GM18517 (cell line): Measurements from ENCODE around the gene PTER.

Experiments used
- ATAC-seq: cut with Tn5 transposase; IDR thresholded peaks from one replicate; pipeline ENCODE4 v1.9.1; 2021; ENCODE audit warnings: mild to moderate bottlenecking, moderate library complexity; ENCODE audit not compliant: unreplicated experiment

PTER gene

GRCh38 chr10:16470747-16471146, 33.9 kb downstream of the PTER start:
- no peak for ATAC-seq

GRCh38 chr10:16472828-16473227, 36.0 kb downstream of the PTER start:
- no peak for ATAC-seq

- no peak for ATAC-seq
Observed at GRCh38 chr10:16477757-16478156, 40.9 kb downstream of the PTER start.

GRCh38 chr10:16478801-16479200, 42.0 kb downstream of the PTER start:
- ATAC-seq: no peak

- ATAC-seq: no peak
Observed at GRCh38 chr10:16481052-16481728, 44.4 kb downstream of the PTER start.

GRCh38 chr10:16483241-16483917, 46.6 kb downstream of the PTER start:
- no peak for ATAC-seq

- no peak for ATAC-seq
Observed at GRCh38 chr10:16490511-16490910, 53.7 kb downstream of the PTER start.

GRCh38 chr10:16491933-16492332, 55.1 kb downstream of the PTER start:
- ATAC-seq: no peak

- no peak for ATAC-seq
Observed at GRCh38 chr10:16493884-16494536, 57.2 kb downstream of the PTER start.

- no peak for ATAC-seq
Observed at GRCh38 chr10:16497911-16498310, 61.1 kb downstream of the PTER start.

GRCh38 chr10:16505161-16505560, 68.4 kb downstream of the PTER start:
- no peak for ATAC-seq

- ATAC-seq: no peak
Observed at GRCh38 chr10:16509996-16510395, 73.2 kb downstream of the PTER start.

GRCh38 chr10:16510843-16511242, 74.0 kb downstream of the PTER start:
- ATAC-seq: no peak

GRCh38 chr10:16518822-16519221, 82.0 kb downstream of the PTER start:
- no peak for ATAC-seq

- ATAC-seq: no peak
Observed at GRCh38 chr10:16519250-16519907, 82.6 kb downstream of the PTER start.

GRCh38 chr10:16519908-16520861, 83.4 kb downstream of the PTER start:
- ATAC-seq: peak; percentile 25

GRCh38 chr10:16520900-16521299, 84.1 kb downstream of the PTER start:
- ATAC-seq: peak; percentile 48

GRCh38 chr10:16521311-16522016, 84.7 kb downstream of the PTER start, which contains the start of gene C1QL3:
Gene C1QL3, minus strand, starts transcription at chr10:16521879. Its CDS starts 814 bp downstream, at chr10:16521065.
- ATAC-seq: peak; percentile 28

GRCh38 chr10:16527452-16527851, 90.6 kb downstream of the PTER start:
- no peak for ATAC-seq

GRCh38 chr10:16529853-16530252, 93.0 kb downstream of the PTER start:
- no peak for ATAC-seq
